GM15510 (cell line): Measurements from ENCODE around the gene CTIF.

Source experiments
- POLR2A ChIP-seq: IDR thresholded peaks from 3 replicates; pipeline ENCODE4 v1.6.1; 2011; ENCODE audit warnings: borderline replicate concordance; ENCODE audit not compliant: insufficient read length; ENCODE audit errors: extremely low read depth

Gene CTIF

DNA sequence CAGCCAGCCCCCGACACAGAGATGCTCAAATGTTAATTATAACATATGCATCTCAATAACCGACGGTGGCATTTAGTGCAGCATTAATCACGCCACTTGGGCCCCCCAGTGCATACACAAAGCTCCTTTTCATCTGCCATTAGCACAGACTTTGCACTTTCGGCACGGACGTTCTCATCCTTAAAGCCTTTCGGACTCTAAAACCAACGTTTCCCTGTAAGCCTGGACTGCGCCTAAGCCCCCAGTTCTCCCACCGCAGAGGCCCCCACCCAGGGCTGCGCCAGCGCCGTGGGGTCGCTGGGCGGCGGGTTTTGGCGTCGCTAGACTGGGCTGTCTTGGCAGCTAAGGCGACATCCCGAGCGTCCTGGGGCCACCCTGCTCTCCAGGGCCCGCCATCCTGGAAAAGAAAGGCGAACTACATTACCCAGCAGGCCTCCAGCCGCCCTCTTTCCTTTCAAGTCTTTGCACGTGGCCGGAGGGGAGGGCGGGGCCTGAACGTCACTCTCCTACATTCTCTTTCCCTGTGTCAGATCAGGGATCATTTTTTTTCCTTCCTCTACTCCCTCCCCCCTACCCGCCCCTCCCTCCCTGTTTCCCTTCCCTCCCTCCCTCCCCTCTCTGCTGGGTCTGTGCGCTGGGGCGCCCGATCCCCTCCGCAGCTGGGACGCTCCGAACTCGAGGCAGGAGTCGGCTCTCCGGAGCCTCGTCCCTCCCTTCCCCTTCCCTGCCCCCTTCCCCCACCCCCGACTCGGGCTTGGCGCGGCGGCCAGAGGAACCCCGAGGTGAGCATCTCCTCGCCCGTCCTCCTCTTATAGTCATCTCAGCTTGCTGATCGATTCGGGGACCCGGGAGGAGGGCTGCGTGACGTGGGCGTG, at the start of gene CTIF:
CTIF (plus strand) TSS at position 501 of the 875 bp plus-strand sequence. CDS start 80,535 bp downstream, outside the sequence.
- peak; percentile 38 for TF ChIP-seq POLR2A

DNA sequence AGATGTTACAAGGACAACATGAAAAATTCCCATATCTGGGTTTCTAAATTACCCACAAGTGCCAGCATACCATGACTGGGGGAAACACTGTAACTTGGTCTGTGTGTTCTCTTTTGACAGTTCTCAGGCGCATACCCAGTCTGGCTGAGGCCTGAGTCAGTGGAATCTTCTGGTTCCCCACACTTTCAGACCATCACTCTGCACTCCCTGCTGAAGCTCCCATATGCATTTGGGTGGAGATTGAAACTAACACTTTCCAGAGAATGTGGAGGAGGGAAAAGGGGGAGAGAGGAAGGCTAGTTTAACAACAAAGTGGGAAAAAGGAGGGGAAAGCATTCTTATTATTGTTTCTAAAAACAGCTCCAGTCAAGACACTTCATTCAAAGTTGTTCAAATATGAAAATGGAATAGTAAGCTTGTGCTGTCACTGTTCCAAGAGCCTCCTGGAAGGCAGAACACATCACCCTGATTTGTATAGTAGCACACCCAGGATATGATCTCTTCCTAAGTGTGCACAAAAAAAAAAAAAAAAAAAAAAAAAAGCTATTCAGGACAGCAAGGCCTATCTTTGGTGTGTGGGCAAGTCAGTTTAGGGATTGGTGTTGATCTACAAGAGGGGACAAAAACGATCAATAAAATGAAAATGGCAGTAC, 48.1 kb upstream of the CTIF start:
- TF ChIP-seq POLR2A = no peak

DNA sequence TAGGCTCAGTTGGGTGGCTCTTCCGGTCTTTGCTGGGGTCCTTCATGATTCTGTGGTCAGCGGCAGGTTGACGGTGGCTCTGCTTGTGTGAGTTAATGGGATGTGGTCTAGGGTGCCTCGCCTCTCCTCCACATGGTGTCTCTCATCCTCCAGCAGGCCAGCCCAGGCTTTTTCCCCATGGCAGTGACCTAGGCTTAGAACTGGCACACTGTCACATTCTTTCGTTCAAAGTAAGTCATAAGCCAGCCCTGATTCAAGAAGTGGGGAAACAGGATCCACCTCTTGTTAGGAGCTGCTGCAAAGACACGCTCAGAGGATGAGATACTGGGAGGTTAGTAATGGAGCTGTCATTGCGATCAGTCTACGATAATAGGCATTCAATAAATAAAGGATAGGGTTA, 46.0 kb upstream of the CTIF start:
- TF ChIP-seq POLR2A = no peak

DNA sequence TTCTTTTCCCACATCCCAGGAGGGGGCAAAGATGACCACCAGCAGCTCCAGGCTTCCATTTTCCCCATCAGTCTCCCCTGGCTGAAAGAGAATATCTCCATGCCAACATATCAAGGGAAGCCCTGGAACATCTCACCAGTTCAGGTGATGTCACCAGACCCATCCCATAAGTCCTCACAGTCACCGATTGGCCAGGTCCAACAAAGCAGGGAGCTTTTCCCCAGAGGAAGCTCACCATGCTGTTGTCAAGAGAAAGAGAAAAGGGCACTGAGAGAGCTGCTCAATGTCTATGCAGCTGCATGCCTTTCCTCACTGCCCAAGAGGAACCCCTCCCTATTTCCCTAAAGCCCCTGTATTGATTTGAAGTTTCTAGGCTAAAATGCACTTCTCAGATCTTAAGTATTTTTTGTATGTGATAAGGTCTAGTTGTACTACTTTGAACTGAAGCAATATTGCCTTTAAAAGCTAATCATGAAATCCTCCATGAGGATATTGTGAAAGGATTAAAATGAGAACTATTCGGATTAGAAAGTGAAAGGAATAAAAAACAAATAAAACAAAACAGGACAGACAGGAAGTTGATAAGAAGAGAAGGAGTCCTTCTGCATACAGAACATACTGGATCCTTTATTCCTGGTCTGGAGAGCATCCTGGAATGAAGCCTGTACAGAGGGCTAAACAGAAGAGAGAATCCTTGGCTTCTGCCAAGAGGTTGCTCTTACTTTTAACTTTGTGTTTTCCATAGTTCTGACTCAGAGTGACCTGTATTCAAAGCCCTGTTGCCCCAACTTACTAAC, 45.2 kb upstream of the CTIF start:
- TF ChIP-seq POLR2A = no peak

DNA sequence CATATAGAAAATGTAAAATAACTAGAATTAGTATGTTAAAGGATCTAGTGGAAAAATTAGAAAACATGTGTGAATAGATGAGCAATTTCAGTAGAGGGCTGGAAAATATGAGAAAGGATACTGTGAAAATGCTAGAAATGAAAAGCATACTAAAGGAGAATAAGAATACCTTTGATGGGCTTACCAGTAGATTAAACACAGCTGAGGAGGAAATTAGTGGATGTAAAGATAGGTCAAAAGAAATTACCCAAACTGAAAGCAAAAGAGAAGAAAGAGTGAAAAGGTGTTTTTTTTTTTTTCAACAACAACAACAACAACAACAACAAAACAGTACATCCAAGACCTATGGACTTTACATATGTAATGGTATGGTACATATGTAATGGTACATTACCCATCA, 41.0 kb upstream of the CTIF start:
- TF ChIP-seq POLR2A = no peak

DNA sequence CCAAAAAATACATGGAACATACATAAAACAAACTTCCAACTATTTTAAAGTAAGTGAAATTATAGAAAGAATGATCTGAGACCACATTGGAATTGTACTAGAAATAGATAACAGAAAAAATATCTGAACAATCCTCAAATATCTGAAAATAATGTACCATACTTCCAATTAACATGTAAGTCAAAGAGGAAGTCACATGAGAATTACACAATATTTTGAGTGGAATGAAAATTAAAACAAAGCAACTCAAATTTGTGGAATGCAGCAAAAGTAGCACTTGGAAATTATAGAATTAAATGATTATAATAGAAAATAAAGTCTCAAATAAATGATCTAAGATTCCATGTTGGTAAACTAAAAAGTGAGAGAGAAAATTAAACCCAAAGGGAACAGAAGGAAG, 38.3 kb upstream of the CTIF start:
- TF ChIP-seq POLR2A = no peak

DNA sequence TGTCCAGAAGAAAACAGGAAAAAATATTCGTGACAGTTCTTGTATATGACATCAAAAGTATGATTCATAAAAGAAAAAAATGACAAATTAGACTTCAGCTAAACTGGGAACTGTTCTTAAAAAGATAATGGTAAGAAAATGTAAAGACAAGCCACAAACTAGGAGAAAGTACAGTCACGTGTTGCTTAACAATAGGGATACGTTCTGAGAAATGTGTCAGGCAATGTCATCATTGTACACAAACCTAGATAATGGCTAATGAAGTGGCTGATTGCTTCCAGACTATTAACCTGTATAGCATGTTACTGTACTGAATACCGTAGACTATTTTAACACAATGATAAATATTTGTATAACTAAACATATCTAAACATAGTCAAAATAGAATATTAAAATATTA, 35.9 kb upstream of the CTIF start:
- TF ChIP-seq POLR2A = no peak

DNA sequence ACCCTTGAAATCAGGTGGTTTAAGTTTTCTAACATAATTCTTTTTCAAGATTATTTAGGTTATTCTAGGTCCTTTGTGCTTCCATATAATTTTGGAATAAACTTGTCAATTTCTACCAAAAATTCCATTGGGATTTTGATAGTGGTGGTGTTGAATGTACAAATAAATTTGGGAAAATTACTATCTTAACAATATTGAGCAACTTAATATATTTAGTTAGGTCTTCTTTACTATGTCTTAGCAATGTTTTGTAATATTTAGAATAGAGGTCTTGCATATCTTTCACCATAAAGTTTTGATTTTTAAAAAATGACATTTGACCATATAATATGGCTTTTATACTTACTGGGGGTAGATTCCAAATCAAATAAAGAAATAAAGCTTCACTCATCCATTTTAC, 34.0 kb upstream of the CTIF start:
- no peak for TF ChIP-seq POLR2A

DNA sequence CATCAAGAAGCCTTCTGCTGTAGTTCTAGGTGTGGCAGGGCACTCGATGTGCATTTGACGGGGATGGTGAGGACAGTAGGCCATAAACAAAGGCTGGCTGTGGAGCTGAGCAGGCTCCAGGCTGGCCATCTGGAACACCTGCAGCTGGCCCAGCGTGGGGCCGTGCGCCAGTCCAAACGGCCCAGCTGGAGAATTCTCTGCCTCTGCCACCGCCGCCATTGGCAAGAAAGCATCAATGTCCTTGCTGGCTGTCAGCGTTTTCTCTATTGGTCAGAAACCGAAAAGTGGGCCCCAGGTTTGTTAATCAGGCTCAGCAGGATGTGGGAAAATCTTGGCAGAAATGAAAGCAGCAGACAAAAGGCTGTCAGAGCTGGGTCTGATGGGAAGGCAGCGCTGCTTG, 24.0 kb upstream of the CTIF start:
- TF ChIP-seq POLR2A = no peak

DNA sequence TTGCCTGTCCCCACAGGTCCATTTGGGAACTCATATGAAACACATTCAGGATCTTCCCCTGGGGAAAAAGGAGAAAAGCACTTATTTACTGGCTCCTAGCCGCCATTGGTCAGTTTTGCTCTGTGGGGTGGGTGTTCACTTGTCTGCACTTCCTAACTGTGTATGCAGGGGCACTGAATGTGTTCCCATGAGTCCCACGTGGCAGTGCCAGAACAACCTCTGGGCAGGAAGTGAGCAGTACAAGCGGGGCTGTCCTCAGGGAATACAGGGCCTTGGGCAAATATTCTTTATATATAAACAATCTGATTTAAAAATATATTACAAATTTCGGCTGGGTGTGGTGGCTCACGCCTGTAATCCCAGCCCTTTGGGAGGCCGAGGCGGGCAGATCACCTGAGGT, 21.8 kb upstream of the CTIF start:
- TF ChIP-seq POLR2A = no peak

DNA sequence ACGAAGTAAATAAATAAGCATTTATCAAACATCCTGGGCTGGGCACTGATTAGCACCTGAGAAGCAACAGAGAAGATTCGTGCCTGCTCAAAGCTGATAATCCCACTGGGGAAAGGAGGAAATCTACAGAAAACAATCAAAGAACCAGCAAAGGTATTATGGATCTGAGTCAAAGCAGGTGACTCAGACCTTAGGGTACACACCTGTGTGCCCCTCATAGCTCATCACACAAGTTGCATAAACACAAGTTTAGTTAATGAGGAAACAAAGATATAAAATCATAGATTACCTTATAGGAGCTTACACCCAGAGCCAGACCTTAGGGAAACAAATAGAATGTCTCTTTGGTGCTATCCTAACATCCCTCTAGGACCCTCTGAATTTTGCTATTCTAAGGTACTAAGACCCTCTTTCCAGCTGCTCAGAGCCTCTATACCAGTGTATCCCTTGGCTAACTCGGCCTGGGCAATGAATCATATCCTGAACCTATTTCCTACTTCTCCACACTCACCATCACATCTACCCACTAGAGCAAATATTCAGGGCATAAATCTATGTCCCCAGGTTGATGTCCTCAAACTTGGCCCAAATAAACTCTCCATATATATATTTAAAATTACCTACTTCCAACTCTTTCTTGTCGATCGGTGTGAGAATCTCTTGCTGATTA, 19.3 kb upstream of the CTIF start:
- no peak for TF ChIP-seq POLR2A

DNA sequence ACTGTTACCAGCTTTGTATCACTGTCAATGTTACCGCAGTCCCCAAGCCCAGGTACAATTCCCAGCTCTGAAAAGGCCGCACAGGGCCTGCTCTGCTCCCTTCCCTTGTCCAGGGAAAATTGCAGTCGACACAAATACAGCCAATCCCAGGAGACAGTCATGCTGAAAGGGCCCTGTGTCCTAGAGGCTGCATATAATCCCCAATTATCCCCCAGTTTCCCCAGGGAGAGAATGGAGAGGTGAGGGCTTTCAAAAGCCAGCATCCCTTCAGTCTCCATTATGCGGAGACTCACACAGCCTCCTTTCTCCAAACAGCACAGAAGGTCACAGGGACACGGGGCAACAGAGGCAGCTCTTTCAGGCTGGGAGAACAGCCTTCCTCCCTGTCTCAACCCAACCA, 17.1 kb upstream of the CTIF start:
- TF ChIP-seq POLR2A = no peak

DNA sequence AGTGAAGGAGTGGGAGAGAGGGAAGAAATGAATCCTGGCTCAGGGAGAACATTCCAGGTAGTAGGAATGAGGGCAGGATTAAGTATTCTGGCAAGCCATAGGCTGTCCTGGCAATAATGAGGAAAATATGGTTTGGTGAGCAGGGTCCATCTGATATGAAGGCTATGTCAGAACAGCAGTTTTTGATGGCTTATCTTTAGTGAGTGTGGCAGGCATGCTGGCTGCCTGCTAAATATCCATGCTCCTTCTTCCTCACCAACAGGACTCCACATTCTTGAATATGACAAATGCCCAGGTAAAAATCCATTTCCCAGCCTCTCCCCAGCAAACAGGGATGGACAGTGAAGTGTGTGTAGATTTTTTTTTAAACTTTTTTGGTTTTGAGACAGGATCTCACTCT, 13.2 kb upstream of the CTIF start:
- no peak for TF ChIP-seq POLR2A

DNA sequence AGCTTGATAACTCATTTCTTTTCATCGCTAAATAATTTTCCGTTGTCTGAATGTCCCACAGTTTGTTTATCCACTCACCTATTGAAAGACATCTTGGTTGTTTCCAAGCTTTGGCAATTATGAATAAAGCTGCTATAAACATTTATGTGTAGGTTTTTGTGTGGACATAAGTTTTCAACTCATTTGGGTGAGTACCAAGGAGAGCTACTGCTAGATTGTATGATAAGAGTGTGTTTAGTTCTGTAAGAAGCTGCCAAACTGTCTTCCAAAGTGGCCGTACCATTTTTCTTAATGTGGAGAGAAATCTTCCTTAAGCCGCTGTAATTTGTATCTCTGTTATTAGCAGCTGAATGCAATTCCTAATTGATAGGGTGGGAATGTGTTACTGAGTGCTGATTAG, 11.4 kb upstream of the CTIF start:
- no peak for TF ChIP-seq POLR2A

DNA sequence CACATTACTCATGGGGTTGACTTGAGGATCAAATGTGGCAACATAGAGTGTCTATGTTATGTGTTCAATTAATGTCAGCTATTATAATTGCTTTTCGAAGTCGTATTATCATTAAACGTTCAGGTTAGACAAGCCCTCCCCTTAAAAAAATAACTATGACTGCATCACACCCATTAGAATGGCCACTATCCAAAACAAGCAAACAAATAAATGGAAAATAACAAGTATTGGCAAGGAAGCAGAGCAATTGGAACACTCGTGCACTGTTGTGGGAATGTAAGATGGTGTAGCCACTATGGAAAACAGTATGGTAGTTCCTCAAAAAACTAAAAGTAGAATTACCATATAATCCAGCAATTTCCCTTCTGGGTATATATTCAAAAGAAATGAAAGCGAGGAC, 10.0 kb upstream of the CTIF start:
- no peak for TF ChIP-seq POLR2A
